Measurements from ENCODE around the gene SLC47A2.

GRCh38 chr17:19730843-19731242 is 14.5 kb upstream of the SLC47A2 start:
- TF ChIP-seq CTCF (conservative IDR thresholded peaks at IDR 0.05; ENCODE audit: low read length) = no peak
- TF ChIP-seq EZH2phosphoT487 (IDR thresholded peaks at IDR 0.05; ENCODE audit: borderline replicate concordance) = no peak

Measured in Loucy (cell line).